WERI-Rb-1 (cell line): ENCODE data around the gene STXBP5.

Experiments
- DNase-seq: peaks from one replicate; pipeline ENCODE4 v3.0.0-alpha.2; 2020
- H3K27ac ChIP-seq: fragments of 250-450 bp; sonication (Bioruptor Pico); 2 replicates; pipeline ENCODE4 v1.5.1; 2020; ENCODE audit warnings: mild to moderate bottlenecking, moderate library complexity
- H3K27me3 ChIP-seq: fragments of 250-450 bp; sonication (Bioruptor Pico); 2 replicates; pipeline ENCODE4 v1.5.1; 2021; ENCODE audit warnings: mild to moderate bottlenecking, low read depth, moderate library complexity; ENCODE audit not compliant: insufficient read depth, severe bottlenecking
- H3K36me3 ChIP-seq: fragments of 250-450 bp; sonication (Bioruptor Pico); 2 replicates; pipeline ENCODE4 v1.5.1; 2020; ENCODE audit warnings: mild to moderate bottlenecking, moderate library complexity
- H3K4me3 ChIP-seq: 2 replicates; pipeline ENCODE4 v1.5.1; 2011; ENCODE audit warnings: low read depth, mild to moderate bottlenecking, control low read depth, low read length
- H3K9me3 ChIP-seq: fragments of 250-450 bp; sonication (Bioruptor Pico); 2 replicates; pipeline ENCODE4 v1.5.1; 2021; ENCODE audit warnings: mild to moderate bottlenecking, moderate library complexity; ENCODE audit not compliant: severe bottlenecking
- TF ChIP-seq, protein P1 (sequence below): IDR thresholded peaks from 2 replicates; pipeline ENCODE4 v1.5.1; 2011; ENCODE audit warnings: low read depth, mild to moderate bottlenecking, control low read depth, inconsistent platforms, low read length

STXBP5 gene

DNA sequence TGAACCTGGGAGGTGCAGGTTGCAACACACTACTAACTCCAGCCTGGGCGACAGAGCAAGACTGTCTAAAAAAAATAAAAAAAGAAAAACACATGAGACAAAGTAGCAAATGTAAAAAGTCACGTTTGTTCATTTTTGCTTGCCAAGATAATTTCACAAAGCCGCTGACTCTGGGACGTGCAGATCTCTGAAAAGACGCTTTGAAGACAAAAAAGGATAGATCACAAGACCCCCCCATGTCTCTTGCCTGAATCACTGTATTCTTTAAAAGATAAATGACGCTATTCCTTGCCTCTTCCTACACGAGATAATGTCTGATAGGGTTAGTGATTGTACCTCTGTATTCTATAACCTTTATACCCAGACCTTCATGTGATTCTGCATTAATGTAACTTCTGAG is 23.3 kb upstream of the STXBP5 start:
- no peaks in the 10 kb centered on the region for H3K36me3 ChIP-seq
- no peaks in the 10 kb centered on the region for H3K27me3 ChIP-seq

DNA sequence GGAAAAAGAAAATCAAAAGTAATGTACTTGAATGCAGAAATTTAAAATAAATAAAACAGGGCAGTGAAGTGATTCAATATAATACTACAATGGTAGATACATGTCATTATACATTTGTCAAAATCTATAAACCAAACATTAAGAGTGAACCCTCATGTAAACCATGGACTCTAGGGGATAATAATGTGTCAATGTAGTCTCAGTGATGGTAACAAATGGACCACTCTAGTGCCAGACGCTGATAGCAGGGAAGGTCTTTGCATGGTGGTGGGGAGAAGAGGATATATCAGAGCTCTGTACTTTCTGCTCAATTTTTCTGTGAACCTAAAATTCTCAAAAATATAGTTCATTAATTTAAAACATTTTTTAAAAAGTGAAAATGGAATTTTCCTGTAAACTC is 19.8 kb upstream of the STXBP5 start:
- Histone ChIP-seq H3K9me3 (no peaks in the 10 kb centered on the region), H3K27me3 (no peaks in the 10 kb centered on the region), H3K4me3 (no peak overlapping the region), H3K27ac (no peak overlapping the region), H3K36me3 (no peaks in the 10 kb centered on the region)
- DNase-seq = no peak
- TF ChIP-seq, protein P1, sequence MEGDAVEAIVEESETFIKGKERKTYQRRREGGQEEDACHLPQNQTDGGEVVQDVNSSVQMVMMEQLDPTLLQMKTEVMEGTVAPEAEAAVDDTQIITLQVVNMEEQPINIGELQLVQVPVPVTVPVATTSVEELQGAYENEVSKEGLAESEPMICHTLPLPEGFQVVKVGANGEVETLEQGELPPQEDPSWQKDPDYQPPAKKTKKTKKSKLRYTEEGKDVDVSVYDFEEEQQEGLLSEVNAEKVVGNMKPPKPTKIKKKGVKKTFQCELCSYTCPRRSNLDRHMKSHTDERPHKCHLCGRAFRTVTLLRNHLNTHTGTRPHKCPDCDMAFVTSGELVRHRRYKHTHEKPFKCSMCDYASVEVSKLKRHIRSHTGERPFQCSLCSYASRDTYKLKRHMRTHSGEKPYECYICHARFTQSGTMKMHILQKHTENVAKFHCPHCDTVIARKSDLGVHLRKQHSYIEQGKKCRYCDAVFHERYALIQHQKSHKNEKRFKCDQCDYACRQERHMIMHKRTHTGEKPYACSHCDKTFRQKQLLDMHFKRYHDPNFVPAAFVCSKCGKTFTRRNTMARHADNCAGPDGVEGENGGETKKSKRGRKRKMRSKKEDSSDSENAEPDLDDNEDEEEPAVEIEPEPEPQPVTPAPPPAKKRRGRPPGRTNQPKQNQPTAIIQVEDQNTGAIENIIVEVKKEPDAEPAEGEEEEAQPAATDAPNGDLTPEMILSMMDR = no peak

More for the DNA sequence above, 23.3 kb upstream of the STXBP5 start:
- H3K27ac ChIP-seq = no peak overlapping the region
- no peaks in the 10 kb centered on the region for H3K9me3 ChIP-seq
- DNase-seq = no peak
- TF ChIP-seq, protein P1 = no peak
- H3K4me3 ChIP-seq = no peak overlapping the region

DNA sequence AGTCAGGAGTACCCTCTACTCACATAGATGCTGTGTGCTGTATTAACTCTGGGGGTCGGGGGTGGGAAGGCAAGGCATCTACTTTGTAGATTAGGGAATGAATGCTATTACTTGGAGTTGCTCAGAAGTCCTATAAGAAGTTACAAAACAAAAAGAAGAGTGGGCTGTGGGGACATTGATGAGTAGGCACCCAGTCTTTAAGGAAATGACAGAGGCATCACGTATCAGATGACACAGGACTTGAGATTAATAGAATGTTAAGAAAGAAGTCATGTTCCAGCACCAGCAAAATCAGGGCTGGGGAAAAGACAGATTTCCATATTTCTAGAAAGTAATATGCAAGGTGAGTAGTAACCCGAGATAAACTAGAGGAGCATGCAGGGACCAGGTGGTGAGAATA is 19.0 kb upstream of the STXBP5 start:
- Histone ChIP-seq H3K9me3 (no peaks in the 10 kb centered on the region), H3K27me3 (no peaks in the 10 kb centered on the region), H3K4me3 (no peak overlapping the region), H3K27ac (no peak overlapping the region), H3K36me3 (no peaks in the 10 kb centered on the region)
- TF ChIP-seq, protein P1 = no peak
- no peak for DNase-seq

DNA sequence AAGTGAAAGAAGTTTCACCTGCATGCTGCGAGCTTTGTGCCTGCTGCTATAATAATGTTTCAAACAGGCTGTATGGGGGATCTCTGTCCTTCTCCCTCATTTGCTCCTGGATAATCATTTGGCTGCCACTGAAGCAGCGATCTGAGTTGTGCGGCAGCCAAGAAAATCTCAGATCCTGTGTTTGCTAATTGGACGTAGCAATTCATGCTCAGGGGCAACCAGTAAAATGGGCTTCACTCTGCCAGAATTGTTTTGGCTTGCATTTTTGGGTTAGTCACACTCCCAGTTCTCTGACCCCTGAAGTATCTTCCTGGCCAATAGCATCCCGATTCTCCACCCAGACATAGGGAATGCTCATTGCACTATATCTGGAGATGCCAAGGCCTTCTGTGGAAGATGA is 13.7 kb upstream of the STXBP5 start:
- no peak for DNase-seq
- H3K4me3 ChIP-seq = no peak overlapping the region
- TF ChIP-seq, protein P1 = no peak
- H3K27ac ChIP-seq = no peak overlapping the region
- H3K27me3 ChIP-seq = no peaks in the 10 kb centered on the region
- no peaks in the 10 kb centered on the region for H3K9me3 ChIP-seq
- no peaks in the 10 kb centered on the region for H3K36me3 ChIP-seq

DNA sequence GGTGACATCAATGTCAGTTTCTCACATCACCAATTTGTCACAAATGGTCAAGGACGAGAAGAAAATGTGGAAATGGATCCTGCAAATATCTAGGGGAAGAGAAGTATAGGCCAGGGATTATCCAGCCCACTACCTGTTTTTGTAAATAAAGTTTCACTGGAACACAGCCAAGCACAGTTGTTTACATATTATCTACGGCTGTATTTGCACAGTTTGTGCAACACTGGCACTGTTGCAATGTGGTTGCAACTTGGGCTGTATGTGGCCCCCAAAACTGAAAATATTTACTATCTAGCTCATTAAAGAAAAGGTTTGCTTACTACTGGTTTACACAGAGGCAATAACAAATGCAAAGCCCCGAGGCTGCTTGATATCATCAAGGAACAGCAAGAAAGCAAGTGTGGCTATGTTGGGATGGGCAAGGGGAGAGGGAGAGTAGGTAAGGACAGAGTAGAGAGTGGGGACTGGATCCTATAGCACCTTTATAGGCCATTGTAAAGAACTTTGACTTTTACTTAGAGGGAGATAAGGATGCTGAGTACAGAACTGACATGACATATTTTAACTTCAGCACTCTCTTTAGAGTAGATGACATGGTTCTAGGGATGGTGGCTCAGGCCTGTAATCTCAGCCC is 11.8 kb upstream of the STXBP5 start:
- Histone ChIP-seq H3K27ac (no peak overlapping the region), H3K27me3 (no peaks in the 10 kb centered on the region), H3K4me3 (no peak overlapping the region), H3K9me3 (no peaks in the 10 kb centered on the region), H3K36me3 (no peaks in the 10 kb centered on the region)
- DNase-seq = no peak
- TF ChIP-seq, protein P1 = no peak
